Measurements from ENCODE around the gene ZNF491. TPM values are rescaled to one million over a fixed set of nuclear protein-coding genes. Genes with fewer than 3 reads are reported as not detected.

Gene ZNF491
- total and polyA plus RNA-seq, 9 of the 15 experiments (the other 6 are each of a cell fraction or from before 2014, with no cell fraction given), result 0.19 to 0.95 (median 0.39) TPM; not detected in 1

GRCh38 chr19:11767633-11768133 is 30.6 kb upstream of the ZNF491 start (continued):
- TF ChIP-seq ASH1L (IDR thresholded peaks at IDR 0.05; ENCODE audit: borderline replicate concordance, low read depth, partially characterized antibody) (no peak), TOE1 (IDR thresholded peaks at IDR 0.05; ENCODE audit: borderline replicate concordance) (0 out of 2 replicates have a peak, but pooled peaks have one; percentile 35), TOE1 (CRISPR knock-in tag; IDR thresholded peaks at IDR 0.05; ENCODE audit: borderline replicate concordance, low read depth) (no peak), PRMT5 (CRISPR knock-in tag; IDR thresholded peaks at IDR 0.05) (no peak), ZBED1 (IDR thresholded peaks at IDR 0.05) (0 out of 2 replicates have a peak, but pooled peaks have one; percentile 45), SNIP1 (IDR thresholded peaks at IDR 0.05; ENCODE audit: low read depth) (no peak), BHLHE40 (IDR thresholded peaks at IDR 0.05; ENCODE audit: low read length) (peak; percentile 33; the same call in 1 of the 2 replicates), SMARCE1 (IDR thresholded peaks at IDR 0.05) (no peak), HNRNPUL1 (IDR thresholded peaks at IDR 0.05; ENCODE audit: low read length) (no peak), RCOR1 (IDR thresholded peaks at IDR 0.05; ENCODE audit: borderline replicate concordance in 1 of 2, low read depth in 2 of 2, low read length in 2 of 2) (peak in 1 of 2 experiments; percentile 25; a peak in 1 of 4 replicates), CTBP1 (IDR thresholded peaks at IDR 0.05; ENCODE audit: borderline replicate concordance) (peak; percentile 14; the same call in 1 of the 2 replicates), CXXC5 (CRISPR knock-in tag; IDR thresholded peaks at IDR 0.05) (peak; percentile 2; the same call in 1 of the 2 replicates), POLR3G (IDR thresholded peaks at IDR 0.05; ENCODE audit: extremely low read depth, insufficient read length, insufficient replicate concordance) (no peak), HDAC1 (IDR thresholded peaks at IDR 0.05) (0 out of 4 replicates have a peak, but pooled peaks of 1 of the 2 experiments have one; percentile 35), CEBPB (tag; IDR thresholded peaks at IDR 0.05) (0 out of 2 replicates have a peak, but pooled peaks have one; percentile 33), SMARCA4 (IDR thresholded peaks at IDR 0.05) (0 out of 2 replicates have a peak, but pooled peaks have one; percentile 13), GATA2 (CRISPR knock-in tag; IDR thresholded peaks at IDR 0.05) (peak; percentile 58; the same call in 1 of the 2 replicates), FOXK2 (conservative IDR thresholded peaks at IDR 0.05 in 1 of 2, IDR thresholded peaks at IDR 0.05 in 1 of 2; ENCODE audit: low read depth in 2 of 2) (no peak), KAT7 (CRISPR knock-in tag; IDR thresholded peaks at IDR 0.05; ENCODE audit: borderline replicate concordance) (0 out of 2 replicates have a peak, but pooled peaks have one; percentile 8), CREM (IDR thresholded peaks at IDR 0.05; ENCODE audit: low read depth) (peak; percentile 26; the same call in 1 of the 2 replicates), ZNF311 (CRISPR knock-in tag; IDR thresholded peaks at IDR 0.05) (no peak)
- TF ChIP-seq, protein P1, sequence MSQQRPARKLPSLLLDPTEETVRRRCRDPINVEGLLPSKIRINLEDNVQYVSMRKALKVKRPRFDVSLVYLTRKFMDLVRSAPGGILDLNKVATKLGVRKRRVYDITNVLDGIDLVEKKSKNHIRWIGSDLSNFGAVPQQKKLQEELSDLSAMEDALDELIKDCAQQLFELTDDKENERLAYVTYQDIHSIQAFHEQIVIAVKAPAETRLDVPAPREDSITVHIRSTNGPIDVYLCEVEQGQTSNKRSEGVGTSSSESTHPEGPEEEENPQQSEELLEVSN (IDR thresholded peaks at IDR 0.05; ENCODE audit: borderline replicate concordance in 1 of 2, extremely low read depth in 1 of 2, insufficient read depth in 1 of 2, insufficient read length in 1 of 2, low read depth in 1 of 2, low read length in 1 of 2, poor library complexity in 1 of 2, severe bottlenecking in 1 of 2), result peak; percentile 18 to 69
- TF ChIP-seq, protein P2, sequence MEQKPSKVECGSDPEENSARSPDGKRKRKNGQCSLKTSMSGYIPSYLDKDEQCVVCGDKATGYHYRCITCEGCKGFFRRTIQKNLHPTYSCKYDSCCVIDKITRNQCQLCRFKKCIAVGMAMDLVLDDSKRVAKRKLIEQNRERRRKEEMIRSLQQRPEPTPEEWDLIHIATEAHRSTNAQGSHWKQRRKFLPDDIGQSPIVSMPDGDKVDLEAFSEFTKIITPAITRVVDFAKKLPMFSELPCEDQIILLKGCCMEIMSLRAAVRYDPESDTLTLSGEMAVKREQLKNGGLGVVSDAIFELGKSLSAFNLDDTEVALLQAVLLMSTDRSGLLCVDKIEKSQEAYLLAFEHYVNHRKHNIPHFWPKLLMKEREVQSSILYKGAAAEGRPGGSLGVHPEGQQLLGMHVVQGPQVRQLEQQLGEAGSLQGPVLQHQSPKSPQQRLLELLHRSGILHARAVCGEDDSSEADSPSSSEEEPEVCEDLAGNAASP (IDR thresholded peaks at IDR 0.05), result no peak

All from K562 (cell line).